ENCODE data around the gene ZFYVE27.

- TF ChIP-seq WRNIP1 (IDR thresholded peaks at IDR 0.05; ENCODE audit: borderline replicate concordance, low read depth, low read length) (no peak), ETV6 (conservative IDR thresholded peaks at IDR 0.05 in 1 of 2, IDR thresholded peaks at IDR 0.05 in 1 of 2; ENCODE audit: borderline replicate concordance in 1 of 2, low read depth in 1 of 2) (no peak), CEBPZ (IDR thresholded peaks at IDR 0.05; ENCODE audit: low read depth, low read length) (no peak), ESRRA (IDR thresholded peaks at IDR 0.05; ENCODE audit: low read length) (no peak), CTCF (IDR thresholded peaks at IDR 0.05 in 2 of 3, conservative IDR thresholded peaks at IDR 0.05 in 1 of 3; ENCODE audit: control insufficient read depth in 2 of 3, extremely low read depth in 1 of 3, insufficient read depth in 1 of 3, low read depth in 3 of 3, low read length in 3 of 3) (peak; percentile 66 to 90 (median 73)), BCL3 (IDR thresholded peaks at IDR 0.05; ENCODE audit: borderline replicate concordance, insufficient read depth, low read depth, low read length, poor library complexity, severe bottlenecking) (no peak), SIN3A (IDR thresholded peaks at IDR 0.05; ENCODE audit: low read depth, low read length) (no peak)
Measured at GRCh38 chr10:97759158-97759887, 22.4 kb downstream of the ZFYVE27 start.
